Pulmonary artery endothelial cell (primary cell): Measurements from ENCODE around the gene SLMAP. TPM values are rescaled to one million over a fixed set of nuclear protein-coding genes. Genes with fewer than 3 reads are reported as not detected.
"Not testable (repeated sequence)": the region's sequence is repeated elsewhere in the genome, so short reads cannot be mapped to it uniquely, and the experiment has no call there.

Experiments
- DNase-seq: peaks from one replicate; pipeline ENCODE4 v3.0.0-alpha.2; 2011; ENCODE audit warnings: low read depth, low spot score
- total RNA-seq: library from RNA; depleted of rRNA; stranded (reverse); fragments of >200 nt; gene quantifications from 2 replicates; pipeline ENCODE4 v1.2.3, GENCODE V29; 2014

SLMAP gene
- total RNA-seq, 1 donor from 2014 or later, result 38.1 TPM

DNA sequence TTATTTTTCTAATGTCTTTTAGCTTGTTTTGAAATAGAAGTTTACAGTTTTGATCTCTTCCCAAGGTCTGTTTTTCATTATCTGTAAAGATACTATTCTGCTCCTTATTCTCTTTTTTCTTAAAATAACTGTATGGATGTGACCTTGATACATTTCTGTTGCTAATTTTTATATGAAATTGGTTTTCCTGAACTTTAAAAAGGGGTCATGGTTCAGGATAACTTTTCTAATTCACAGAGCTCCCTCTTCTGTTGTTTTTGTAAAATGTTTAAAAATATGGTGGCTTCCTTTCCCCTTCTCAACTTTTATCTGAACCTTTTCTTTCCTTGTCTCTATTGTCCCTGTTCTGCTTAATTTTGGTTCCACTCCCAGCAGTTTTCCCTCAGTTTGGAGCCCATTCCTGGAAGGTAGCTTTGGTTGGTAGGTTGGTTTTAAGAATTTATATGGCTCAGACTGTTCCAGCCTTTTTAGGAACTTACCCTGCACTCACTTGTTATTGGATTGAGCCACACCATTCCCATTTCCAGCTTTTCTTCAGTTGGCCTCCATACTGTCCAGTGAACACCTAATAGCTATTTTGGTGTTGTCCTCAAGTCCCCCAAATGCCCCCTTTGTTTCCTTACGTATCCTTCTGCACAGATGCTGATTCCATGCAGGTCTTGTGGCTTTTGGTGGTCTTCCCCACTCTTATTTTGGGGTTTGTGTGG lies 70.3 kb downstream of the SLMAP start:
- DNase-seq, result no peak

DNA sequence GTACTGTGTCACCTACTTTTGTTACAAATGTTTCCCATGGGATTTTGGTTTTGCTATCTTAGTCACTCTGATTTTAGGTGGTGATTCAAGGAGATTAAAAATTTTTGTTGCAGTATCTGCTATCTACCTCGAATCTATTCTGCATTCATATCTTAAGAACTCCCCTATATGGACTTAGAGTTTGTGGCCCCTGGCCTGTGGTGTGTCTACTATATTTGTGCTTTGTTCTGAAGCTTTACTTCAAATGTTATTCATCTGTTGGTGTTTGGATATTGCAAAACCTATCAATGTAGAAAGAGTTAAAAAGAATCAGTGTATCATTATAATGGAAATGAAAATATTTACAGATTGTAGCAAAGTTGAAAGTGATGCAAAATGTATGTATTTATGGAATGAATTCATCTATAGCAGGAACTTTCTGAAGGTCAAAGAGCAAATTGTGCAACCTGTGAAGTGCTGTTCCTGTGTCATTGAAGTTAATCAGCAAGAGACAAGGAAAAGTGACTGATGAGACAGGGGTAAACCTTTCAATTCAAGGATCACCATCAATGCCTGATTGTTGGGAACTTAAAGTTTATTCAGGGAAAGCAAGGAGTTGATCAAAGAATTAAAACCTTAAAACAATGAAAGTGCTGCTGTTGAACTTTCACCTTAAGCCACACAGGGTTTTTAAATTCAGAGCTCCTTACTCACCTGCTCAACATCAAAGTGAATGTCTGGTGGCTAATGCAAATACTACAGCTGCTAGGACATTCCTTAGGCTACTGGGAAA lies 71.0 kb downstream of the SLMAP start:
- DNase-seq, result no peak

DNA sequence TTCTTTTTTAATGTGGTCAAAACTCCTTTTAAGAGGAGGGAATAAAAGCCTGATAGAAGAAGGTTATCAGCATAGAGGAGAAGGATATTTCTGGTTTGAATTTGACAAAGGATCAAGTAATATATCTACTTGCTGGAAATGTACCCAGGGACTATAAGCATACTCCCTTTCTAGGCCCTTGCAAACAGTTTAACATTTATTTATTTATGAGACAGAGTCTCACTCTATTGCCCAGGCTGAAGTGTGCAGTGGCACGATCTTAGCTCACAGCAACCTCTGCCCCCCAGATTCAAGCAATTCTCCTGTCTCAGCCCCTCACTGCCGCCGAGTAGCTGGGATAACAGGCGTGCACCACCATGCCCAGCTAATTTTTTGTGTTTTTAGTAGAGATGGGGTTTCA lies 71.6 kb downstream of the SLMAP start:
- DNase-seq, result no peak

DNA sequence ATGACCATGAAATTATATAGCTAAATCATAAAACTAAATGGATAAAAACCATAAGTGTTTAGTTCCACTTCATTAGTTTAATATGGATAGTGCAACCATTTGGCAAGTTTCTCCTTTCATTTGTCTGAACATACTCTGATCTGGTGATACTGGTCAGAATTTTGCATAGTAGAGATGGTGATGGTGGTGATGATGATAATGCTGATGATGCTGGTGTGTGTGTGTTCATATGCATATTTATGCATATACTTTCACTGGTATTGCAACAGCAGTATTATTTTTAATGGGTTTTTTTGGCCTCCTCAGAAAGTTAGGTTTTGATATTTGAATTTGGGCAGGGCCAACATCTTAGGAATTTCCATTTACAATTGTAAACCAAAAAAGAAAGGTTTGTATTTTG lies 76.4 kb downstream of the SLMAP start:
- DNase-seq, result no peak

DNA sequence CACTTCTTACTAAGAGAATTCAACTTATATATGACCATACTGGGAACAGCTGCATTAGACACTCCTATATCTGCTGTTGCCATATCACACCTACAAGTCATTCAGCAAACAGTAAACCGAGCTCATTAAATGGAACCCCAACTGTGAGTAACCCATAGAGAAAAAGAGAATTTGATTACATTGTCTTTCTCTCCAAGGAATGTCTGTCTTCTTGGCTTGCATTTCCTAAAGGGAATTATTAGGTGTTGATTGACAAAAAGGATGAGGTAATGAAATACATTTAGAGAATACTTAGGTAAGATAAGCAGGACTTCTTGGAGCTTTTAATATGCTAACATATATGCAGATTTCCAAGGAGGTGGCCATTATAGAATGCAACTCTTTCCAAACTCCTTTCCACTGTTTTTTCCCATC lies 76.8 kb downstream of the SLMAP start:
- no peak for DNase-seq

DNA sequence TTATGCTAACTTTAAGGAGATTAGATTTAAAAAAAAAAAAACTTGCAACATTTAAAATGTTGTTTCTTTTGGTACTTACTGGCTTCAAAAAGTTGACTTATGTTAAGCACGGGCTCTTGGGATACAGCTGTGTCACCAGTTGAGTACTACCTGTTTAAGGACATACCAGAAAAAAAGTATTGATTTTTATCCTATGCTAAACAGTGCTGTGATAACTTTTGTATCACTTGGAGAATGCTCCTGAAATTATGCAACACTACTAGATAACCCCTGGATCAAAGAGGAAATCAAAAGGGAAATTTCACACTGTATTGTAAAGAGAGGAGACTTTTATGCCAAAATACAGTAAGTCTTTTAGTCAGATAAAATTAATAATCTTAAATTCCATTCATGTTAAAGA lies 77.7 kb downstream of the SLMAP start:
- DNase-seq, result no peak

DNA sequence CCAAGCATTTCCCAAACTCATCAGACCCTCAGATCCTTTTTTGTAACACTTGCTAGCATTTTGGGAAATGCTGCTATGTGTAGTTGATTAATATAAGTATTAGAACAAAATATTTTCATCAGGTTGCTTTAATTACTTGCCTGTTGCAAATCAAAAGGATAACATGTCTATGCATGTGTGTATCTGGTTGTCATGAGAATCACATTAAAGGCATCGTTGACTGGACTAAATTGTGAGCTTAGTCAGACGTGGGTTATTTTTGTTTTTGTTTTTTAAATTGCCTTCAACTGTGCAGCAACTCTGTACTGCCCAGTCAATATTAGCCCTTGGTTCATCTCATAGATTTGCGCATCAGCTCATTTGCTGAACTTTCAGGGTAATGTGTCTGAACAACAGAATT lies 81.6 kb downstream of the SLMAP start:
- DNase-seq, result no peak

DNA sequence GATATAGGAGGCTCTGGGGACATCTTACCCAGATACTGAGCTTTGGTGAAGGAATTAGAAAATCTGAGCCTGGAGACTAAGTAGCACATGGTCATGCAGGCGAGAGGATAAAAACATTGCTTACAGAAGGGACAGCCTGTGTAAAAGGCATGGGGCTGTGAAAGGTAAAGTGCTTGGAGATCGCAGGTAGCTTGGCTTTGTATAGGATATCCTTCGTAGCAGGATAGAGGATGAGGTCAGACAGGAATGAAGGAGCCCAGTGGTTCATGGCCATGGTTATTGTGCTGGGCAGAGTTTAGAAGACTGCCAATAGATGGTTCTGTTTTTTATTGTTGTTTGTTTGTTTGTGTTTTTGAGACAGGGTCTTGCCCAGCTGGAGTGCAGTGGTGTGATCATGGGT lies 82.5 kb downstream of the SLMAP start:
- DNase-seq, result no peak

DNA sequence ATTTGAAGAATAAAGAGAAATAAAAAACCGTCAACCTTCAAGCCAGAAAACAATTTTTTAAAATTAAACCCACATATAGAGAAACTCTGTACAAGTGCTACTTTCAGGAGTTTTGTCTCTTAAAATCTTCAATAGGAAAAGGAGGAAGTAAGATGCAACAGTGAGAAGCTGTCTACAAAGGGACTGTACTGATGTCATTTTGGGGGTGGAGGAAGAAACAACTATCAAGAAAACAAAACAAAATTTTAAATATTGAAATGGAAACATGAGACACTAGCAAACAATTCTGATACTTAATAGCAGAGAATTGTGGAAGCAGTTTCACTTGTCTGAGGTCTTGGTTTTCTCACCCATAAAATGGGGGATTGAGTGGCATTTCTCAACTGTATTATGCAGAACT lies 84.4 kb downstream of the SLMAP start:
- no peak for DNase-seq

DNA sequence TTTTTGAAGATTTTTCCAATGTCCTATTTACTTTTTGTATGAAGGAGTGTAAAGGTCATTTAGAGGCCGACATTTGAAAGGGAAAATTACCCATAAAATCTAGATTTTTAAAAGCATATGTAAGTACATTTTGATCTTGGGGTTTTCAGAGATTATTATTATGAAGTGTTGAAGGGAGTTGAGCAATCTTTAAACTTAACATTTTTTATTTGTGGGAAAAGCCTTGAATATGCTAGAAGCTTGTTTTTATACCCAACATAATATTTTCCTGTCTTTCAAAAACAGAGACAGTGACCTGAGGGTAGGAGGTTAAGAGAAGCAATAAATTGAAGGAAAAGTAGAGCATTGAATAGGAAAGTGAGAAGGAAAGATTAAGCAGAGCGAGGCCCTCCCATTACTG lies 85.7 kb downstream of the SLMAP start:
- no peak for DNase-seq

DNA sequence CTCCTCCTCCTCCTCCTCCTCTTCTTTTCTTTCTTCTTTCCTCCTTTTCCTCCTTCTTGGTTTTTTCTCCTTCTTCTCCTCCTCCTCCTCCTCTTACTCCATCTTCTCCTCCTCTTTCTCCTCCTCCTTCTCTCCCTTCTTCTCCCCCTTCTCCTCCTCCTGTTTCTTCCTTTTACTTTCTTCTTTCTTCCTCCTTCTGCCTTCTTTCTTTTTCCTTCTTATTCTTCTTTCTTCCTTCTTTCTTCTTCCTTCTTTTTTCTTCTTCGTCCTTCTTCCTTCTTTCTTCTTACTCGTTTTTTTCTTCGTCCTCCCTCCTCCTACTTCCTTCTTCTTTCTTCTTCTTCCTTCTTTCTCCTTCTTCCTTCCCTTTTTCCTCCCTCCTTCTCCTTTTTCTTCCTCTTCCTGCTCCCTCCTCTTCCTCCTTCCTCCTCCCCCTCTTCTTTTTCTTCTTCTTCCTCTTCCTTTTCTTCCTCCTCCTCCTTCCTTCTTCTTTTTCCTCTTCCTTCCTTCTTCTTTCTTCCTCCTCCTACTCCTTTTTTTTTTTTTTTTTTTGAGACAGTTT lies 92.1 kb downstream of the SLMAP start:
- DNase-seq, result no peak

DNA sequence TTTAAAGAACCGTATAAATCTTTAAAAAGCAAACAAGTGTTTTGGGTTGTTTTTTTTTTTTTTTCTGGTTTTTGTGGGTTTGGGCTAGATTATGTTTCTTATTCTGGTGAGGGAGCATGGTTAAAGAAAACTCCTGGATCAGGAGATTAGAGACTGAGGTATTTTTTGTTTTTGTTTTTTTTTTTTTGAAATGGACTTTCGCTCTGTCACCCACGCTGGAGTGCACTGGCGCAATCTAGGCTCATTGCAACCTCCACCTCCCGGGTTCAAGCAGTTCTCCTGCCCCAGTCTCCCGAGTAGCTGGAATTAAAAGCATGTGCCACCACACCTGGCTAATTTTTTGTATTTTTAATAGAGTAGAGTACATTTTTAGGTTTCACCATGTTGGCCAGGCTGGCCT lies 95.2 kb downstream of the SLMAP start:
- DNase-seq, result no peak

DNA sequence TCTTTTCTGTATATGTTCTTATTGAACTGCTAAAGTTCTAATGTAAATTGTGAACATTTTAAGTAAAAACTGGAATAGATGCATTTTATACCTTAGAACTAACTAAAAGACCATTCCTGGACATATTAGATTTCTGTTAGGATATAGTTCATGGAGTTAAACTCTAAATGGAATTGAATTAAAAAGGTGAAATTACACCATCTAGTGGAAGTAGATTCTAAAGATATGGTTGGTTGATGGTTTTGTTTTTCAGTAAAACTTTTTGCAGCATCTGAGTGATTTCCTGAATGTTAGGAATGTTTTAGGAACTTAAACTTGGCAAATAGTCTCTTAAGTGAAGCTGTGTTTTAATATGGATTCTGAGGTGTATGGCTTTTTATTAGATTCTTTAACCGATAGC lies 96.8 kb downstream of the SLMAP start:
- DNase-seq, result no peak

DNA sequence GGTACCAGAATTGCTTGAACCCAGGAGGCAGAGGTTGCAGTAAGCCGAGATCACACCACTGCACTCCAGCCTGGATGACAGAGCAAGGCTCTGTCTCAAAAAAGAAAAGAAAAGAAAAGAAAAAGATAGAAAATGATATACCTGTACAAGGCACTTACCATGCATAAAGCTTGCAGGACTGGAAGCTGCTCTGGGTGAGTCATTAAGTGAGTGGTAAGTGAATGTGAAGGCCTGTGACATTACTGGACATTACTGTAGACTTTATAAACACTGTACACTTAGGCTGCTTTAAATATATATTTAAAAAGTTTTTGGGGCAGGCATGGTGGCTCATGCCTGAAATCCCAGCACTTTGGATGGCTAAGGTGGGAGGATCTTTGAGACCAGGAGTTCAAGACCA lies 99.2 kb downstream of the SLMAP start:
- DNase-seq, result no peak

DNA sequence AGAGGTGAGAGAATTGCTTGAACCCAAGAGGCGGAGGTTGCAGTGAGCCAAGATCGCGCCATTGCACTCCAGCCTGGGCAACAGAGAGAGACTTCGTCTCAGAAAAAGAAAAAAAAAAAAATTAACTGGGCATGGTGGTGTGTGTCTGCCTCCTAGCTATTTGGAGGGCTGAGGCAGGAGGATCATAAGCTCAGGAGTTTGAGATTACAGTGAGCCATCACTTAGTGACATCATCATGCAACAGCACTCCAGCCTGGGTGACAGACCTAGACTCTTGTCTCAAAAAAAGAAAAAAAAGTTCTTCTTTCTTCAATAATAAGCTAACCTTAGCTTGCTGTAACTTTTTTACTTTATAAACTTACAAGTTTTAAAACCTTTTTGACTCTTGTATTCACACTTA lies 99.8 kb downstream of the SLMAP start:
- no peak for DNase-seq

DNA sequence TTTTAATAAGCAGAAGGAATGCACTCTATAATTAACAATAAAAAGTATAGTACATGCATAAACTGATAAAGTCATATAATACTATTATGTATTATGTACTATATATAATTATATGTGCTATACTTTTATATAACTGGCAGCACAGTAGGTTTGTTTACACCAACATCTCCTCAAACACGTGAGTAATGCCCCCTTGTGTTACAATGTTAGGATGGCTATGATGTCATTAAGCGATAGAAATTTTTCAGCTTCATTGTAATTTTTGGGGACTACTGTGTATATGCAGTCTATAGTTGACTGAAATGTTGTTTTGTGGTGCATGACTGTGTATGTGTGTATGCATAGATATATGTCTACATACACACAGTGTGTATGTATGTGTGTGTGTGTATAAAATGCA lies 100.6 kb downstream of the SLMAP start:
- DNase-seq, result no peak

DNA sequence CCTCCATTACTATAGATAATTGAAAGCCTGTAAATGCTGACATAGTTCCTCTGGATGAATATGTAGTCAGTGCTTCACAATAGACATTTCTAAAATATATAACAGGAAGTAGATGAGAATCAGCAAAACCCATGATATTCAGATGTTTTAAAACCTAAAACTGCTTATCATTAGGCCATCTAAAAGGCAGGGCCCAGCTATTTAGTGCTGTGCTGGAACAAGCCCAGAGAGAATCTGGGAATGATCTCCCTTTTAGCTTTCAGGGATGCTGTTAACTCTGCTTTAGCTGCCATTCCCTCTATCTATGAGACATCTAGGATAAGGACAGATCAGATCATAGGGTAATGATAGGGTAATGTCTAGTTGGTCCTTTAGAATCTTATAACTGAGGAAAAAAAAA lies 106.8 kb downstream of the SLMAP start:
- no peak for DNase-seq

DNA sequence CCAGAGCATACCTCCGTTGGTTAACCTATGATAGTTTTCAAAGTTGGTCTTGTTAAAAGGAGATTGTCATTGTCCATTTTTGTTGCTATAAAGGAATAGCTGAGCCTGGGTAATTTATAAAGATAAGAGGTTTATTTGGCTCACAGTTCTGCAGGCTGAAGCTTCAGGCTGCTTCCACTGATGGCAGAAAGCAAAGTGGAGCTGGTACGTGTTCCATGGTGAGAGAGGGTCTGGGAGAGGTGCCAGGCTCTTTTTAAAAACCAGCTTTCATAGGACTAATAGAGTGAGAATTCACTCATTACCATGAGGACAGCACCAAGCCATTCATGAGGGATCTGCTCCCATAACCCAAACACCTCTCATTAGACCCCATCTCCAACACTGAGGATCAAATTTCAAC lies 107.3 kb downstream of the SLMAP start:
- no peak for DNase-seq

DNA sequence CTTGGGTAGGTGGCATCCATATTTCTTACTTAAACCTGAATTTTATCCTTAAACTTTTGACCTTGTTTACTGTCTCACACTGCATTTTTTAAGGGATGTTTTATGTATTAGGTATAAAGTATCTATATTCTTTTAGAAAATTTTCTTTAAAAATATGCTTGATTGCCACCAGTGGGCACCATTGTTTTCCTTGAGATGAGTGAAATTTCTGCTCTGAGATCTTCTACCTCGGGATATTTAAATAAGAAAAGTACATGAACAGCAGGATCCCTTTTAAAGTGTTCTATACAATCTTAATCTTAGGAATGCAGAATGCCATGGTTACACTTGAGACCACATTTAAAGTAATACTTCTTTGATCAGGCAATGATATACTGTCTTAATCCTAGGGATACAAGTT lies 108.7 kb downstream of the SLMAP start:
- no peak for DNase-seq

DNA sequence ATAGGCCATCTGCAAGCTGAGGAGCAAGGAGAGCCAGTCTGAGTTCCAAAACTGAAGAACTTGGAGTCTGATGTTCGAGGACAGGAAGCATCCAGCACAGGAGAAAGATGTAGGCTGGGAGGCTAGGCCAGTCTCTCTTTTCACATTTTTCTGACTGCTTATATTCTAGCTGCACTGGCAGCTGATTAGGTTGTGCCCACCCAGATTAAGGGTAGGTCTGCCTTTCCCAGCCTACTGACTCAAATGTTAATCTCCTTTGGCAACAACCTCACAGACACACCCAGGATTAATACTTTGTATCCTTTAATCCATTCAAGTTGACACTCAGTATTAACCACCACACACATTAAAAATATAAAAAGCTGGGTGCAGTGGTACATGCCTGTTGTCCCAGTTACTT lies 113.0 kb downstream of the SLMAP start:
- DNase-seq, result not testable (repeated sequence)

DNA sequence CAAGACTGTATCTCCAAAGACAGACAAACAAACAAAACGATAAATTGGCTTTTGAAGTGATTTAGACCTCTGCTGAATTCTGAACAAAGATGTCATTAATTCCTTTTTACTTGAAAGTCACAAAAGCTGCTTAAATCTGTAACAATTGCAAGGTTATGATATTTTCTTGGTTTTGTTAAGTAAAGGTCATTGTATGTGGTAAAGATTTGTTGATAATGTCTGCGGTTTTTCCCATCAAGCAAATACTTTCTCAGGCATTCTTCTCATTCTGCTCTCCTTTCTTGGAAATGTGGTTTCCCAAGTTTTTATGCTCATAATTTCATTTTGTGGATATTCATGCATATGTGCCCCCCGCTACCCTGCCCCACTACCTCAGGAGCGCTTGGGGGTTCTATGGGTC lies 116.5 kb downstream of the SLMAP start:
- DNase-seq, result no peak

DNA sequence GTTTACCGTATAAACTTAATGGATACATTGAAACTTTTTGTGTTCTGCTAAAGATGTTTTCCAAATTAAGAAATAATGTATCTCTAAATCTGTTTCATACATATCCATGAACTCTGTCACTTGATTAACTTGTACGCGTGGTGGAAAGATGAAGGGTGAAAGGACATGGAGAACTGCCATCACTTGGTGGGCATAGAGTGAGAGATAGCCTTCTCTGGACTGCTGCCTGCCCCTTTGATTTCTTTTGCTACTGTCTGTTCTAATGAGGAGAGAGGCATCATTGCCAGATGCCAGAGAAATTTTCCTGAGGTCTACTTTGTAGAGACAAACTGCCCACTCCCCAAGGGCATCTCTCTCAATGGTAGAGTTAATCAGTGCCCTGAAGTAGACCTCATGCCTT lies 120.5 kb downstream of the SLMAP start:
- no peak for DNase-seq

DNA sequence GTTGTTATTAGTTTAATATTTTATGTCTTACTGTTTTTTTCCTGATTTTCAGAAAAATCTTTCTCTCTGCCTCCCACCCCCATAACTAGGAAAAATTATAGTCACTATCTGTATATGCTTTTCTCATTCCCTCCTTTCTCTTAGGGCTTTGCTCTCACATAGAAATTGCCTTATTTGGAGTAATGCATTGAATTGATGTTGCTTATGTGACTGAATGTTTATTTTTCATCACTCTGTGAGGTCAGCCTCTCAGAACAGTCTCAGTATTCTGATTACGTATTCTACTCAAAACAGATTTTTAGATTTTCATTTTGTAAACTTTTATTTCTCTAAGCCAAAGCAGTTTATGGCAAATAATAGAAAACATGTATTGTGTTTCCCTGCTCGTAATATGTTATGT lies 121.0 kb downstream of the SLMAP start:
- no peak for DNase-seq
